Fibroblast of skin of abdomen (primary cell): ENCODE results near the gene MLLT1.

Source experiments
- DNase-seq: peaks from one replicate; pipeline ENCODE4 v3.0.0-alpha.2; 2013

MLLT1 gene

DNA sequence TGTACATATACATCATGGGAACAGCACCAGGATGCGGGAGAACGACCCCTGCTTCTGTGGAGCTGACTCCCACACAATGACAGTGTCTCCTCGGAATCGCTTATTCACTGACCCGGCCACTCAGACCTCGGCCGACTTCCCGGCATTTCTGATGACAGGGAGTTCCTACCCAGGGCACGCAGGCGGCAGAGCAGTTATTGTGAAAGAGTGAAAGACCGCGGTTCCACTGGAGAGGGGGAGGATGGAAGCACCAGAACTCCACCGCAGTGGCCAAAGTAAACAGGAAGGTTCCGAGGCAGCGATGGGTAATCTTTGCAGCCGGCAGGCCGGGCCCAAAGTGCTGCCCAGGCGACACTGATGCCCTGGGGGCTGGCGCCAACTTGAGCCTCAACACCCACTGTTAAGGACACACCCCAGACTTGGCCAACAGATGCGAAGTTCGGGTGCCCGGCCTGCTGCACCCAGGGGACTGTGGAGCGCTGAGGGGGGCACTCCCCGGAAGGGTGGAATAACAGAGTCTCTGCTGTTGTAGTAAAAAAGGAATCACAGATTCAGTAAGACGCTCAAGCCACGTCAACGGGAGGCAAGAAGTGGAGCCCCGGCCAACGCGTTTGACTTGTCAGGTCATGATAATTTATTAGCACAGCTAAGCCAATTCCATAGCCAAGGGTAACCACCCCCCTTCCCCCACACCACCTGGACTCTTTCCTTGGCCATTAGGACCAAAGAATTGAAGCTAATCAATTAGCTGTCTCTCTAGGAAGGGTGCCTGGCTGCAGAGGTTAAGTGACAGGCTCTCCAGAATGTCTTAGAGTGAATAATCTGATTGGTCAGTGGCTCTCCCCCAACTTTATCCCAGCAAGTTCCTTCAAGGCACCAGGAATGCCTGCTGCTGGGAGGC, 5.8 kb downstream of the MLLT1 start:
- peak; percentile 63 for DNase-seq

GRCh38 chr19:6272913-6273600, 6.7 kb downstream of the MLLT1 start:
- no peak for DNase-seq

DNA sequence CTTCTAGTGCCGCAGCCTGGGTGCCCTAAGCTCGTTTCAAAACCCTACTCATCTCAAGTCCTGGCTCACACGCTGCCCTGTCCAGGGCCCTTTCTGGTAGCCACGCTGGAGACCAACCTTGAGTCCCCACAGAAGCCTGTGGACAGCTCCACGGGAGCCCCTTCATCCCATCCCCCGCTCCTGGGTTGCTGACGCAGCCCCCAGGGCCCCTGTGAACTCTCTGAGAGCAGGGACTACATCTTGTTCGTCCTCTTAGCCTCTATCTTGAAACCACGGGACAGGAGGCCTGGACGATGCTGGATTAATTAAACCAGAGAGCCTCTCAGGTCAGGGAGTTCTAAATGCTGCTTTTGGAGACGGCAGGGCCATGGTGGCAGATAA, 7.4 kb downstream of the MLLT1 start:
- DNase-seq: no peak

- peak; percentile 78 for DNase-seq
Measured at GRCh38 chr19:6271721-6272410, 7.9 kb downstream of the MLLT1 start.

DNA sequence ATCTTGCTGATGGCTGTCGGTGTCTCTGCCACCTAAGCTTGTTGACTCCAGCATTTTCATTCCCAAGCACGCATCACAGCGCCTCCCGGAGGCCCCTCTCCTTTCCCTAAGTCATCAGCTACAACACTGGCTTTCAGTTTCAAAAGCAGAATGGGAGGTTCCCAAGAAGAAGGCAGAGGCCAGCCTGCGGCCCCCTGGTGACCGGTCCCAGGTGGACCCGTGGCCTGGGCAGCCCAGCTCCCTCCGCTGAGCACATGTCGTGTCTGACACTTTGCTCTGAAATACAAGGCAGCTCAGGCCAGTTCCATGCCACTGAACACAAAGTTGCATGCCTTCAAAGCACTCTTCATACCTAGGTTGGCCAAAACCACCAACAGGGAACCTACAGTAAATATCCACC, 8.5 kb downstream of the MLLT1 start:
- no peak for DNase-seq

DNA sequence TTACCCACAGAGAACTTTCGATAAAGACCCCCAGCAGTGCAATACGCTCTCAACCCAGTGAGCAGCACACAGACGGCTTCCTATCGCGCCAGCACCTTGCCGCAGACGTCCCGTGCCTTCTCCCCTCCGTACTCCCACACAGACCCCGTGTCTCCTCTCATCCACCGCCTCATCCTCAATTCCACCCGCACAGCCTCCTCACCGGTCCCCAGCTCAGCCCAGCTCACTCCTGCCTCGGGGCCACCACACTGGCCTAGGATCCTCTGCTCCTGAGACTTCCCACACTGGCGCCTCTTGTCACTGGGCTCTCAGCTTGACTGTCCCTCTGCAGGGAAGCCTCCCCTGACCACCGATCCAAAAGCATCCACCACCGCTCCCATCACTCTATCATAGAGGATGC, 9.0 kb downstream of the MLLT1 start:
- DNase-seq: no peak

DNA sequence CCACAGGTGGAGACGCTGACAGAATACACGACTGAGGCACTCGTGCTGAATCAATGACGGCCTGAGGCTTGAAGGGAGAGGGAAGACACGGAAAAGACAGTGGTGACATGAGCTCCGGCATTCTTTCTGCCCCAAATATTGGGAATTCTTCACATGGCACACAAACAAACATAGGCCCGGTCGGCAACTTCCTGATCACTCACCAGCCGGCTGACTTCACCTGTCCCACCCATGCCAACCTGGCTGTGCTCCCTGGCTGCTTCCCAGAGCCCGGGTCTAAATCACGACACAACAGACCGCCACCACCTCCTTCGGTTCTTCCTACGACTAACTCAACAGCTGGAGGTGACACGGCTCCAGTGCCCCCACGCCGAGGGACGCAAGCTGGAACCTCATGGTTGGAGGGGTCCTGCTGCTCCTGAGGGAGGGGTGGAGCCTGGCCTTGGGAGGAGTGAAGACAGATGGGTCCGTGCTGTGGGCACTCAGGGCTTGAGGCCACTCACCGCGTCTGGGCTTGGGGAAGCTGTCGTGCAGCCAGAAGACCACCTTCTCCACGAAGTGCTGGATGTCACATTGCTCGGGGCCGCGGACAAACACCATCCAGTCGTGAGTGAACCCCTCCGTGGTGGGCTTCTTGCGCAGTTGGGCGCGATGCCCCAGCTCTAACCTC, 9.6 kb downstream of the MLLT1 start:
- no peak for DNase-seq

DNA sequence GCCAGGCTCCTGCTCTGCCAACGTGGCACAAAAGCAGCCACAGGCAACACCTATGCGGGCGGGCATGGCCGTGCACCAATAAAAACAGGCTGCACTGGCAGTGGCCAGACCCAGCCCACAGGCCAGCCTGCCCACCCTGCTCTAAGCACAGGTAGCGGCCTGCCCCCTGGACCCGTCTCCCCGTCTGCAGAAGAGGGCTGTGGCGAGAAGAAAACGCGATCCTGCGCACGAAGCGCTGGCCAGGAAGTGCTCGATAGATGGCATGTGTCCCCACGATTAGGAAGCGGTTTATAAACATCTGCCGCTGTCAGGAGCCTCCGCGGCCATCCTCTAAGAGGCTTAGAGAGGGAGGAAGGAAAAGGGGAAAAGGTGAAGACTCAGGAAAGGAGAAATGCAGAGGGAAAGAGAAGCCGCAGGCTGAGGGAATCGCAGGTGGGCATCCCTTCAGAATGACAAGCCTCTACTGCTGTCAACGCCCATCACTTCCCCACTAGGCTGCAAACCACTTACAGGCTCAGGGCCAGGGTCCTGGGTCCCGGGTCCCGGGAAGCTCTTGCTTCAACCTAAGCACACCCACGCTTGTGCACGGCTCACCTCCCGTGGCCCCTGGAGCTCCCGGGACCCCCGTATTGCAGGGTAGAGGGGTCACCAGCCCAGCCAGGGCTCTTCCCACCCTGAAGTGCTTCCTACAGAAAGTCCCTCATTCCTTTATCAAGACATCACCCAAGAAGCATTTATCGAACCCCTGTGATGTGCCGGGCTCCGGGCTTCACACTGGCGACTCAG, 10.5 kb downstream of the MLLT1 start:
- no peak for DNase-seq

- no peak for DNase-seq
Measured at GRCh38 chr19:6268382-6268771, 11.4 kb downstream of the MLLT1 start.

DNA sequence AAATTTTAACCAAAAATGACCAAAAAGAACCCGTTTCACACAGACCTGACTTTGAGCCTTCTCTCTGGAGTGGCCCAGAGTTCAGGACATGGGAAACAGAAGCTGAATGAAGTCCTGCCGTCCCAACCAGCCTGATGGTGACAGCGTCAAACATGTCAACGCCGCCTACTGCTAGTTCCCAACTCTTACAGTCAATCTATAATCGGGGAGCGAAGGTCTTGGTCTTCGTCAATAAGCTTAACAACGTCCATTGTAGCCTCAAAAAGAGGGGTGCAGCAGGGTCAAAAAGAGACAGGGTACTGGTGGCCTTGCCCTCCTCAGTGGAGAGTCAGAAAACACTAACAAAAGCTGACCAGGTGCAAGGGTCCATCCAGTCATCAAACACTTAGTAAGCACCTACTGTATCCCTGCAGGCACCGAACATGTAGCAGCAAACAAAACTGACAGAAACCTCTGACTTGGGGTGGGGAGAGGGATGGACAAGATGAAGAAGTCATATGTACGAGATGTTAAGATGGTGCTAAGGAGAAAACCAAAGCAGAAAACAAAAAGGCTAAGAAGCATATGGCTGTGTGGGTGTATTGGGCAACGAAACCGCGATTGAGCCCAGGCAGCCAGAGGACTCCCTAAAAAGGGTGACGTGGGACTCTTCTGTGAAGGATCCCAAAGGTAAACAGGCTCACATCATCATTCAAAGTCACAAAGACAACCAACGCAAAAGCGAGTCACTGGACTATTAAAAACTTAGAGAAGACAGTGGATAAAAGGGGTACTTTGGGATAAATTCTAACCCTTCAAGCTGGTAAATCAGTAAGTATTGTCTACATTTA, 12.0 kb downstream of the MLLT1 start:
- DNase-seq: no peak

DNA sequence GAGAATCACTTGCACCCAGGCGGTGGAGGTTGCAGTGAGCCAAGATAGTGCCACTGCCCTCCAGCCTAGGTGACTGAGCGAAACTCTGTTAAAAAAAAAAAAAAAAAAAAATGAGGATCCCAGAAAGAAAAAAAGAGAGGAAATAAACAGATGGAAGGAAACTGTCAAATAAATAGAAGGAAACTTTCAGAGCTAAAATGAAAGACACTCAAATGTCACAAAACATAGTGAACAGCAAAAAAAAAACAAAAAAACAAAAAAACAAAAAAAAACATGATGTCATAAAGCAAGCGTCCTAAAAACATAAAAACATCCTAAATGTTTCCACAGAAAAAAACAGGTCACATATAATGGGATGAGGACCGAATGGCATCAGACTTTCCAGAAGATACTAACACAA, 15.0 kb downstream of the MLLT1 start:
- DNase-seq: no peak

DNA sequence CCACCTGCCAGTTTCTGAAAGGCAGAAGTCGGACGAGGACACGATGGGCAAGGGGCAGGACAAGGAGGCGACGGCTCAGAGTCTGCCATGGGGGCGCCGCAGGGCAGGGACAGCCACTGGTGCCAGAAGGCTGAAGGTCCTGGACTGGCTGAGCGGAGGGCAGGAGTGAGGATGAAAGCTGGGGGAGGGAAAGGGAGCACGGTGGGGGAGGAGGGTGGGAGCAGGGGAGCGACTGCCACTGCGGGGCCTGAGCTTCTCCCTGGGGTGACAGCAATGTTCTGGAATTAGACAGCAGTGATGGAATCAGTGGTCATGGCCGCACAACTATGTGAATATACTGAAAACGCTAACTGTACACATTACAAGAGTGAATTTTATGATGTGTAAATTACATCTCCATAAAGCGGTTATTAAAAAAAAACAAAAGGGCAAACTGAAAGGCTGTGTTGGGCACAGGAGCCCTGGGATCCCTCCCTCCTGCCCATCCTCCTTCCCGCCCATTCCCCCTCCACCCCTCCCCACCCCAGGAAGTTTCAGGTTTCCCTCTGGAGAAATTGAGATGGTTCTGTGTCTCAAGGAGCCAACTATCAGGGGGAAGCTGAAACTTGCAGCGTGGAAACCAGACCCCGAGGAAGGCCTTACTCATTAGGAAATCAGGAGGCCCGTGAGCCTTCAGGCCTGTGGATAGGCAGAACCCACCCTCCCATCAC, 15.9 kb downstream of the MLLT1 start:
- DNase-seq: peak; percentile 66

- no peak for DNase-seq
Measured at GRCh38 chr19:6263306-6263705, 16.5 kb downstream of the MLLT1 start.

DNA sequence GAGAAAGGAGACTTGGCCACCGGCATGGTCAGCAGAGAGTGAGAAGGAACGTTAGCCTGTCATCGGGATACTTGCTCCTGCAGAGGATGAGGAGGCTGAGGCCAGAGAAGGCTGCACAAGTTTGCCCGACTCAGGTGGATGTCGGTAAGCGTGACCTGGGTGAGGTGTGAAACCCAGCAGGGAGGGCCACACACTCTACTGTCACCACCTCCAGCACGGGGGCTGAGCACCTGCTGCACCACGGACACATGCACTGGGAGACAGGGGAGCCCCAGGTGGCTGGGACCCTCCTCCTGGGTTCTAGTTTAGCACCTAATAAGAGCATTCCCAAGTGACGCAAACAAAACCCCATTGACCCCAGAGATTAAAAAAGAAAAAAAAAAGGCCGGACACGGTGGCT, 17.3 kb downstream of the MLLT1 start:
- DNase-seq: no peak

DNA sequence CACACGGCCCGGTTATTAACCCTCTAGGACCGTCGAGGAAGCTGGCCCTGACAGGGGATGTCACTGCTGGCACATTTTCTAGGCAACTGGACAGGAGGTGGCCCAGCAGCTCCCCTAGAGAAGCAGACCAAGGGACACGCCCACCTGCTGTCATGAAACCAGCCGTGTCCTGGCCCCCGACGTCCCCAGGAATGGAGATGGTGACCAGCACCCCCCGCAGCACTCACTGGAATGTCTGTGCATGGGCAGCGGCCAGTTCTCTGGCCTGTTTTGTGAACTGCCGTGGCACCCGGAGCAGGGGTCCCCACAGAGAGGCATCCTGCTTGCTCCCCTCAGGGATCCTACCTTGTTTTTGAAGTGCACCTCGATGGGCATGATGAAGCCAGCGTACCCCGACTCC, 17.9 kb downstream of the MLLT1 start:
- no peak for DNase-seq

DNA sequence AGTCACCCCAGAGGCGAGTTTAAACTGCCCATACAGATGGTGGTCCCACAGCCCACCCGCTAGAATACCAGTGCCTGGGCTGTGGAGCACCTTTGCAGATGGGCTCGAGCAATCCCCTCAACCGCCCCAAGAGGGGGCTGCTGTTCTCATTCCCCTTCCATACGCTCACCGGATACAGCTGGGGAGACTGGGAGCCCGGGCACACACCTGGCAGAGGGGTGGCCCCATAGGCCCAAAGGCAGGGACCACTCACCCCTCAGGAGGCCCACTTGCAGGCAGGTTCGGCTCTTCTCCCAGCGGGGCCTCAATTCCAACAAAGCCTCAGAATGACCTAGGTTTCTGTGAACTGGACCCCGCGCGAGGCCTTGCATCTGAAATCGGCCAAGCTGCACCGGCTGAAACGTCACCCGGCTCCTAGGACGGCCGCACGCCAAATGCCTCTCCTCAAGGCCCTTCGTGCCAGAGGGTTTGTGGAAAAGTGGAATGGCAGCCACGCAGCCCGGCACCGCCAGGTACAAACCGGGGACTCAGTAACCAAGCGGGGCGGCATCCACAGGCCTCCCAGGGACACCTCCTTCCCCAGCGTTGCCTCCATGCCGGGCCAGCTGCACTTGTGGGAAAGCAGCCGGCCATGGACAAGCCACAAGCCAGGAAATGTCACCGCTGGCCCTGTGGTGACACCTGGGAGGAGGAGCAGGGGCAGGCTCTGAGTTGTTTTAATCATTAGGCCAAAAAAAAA, 18.7 kb downstream of the MLLT1 start:
- DNase-seq: peak; percentile 28

DNA sequence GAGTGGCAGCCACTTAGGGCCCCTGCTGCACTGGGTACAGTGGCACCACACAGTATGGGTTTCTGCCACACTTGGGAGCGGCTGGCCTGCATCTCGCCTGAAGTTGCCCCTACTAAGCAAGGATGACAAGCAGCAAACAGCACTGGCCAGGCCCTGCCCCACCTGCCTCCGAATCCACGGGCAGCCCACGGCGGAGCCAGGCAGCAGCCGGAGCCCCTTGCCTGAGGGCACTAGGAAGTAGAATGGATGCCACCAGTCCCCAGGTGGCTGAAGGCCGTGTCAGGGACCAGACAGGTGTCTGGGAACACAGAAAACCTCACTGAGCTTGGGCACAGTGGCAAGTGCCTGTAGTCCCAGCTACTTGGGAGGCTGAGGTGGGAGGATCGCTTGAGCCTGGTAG, 19.4 kb downstream of the MLLT1 start:
- no peak for DNase-seq

GRCh38 chr19:6259312-6259861, 20.4 kb downstream of the MLLT1 start:
- DNase-seq: no peak

DNA sequence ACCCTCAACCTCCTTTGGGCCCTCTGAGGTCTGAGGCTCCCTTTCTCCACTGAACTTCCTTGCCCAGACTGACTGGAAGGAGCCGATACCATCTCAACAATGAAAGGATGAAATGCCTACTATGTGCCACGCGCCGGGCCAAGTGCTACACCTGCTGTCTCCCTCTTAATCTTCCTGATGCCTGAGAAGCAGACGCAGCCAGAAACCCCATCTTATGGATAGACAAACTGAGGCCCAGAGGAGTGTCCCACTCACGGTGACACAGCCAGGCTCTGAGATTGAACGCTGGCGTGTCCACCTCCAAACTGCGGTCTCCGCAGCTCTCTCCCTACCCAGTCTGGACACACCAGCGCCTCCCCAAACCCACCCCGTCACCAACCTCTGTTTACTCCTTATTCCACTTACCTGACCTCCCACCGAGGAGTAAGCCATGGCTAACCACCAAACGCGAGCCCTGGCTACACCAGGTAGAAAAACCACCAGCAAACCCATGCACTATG, 20.9 kb downstream of the MLLT1 start:
- DNase-seq: no peak
